Posterior vena cava (tissue), 2 donors: Measurements from ENCODE around the gene DGKG. TPM values are rescaled to one million over a fixed set of nuclear protein-coding genes. Genes with fewer than 3 reads are reported as not detected.

Experiments used
- DNase-seq: peaks from one replicate; pipeline ENCODE4 v3.0.0-alpha.2; 2020; ENCODE audit warnings: low spot score
- intact Hi-C, 2 donors: fragments of 100-400 bp; cut with DNase I; formaldehyde crosslinking; loops; one replicate each; pipeline versions ENCODE4 v1.14.1 to v1.14.2; 2022 to 2023
- total RNA-seq, 2 donors: library from RNA; stranded (reverse); fragmentation: NEBNext Ultra II Directional; extraction: Animal tissue kit (Norgen Biotek cat#: 25700); gene quantifications; one replicate each; pipeline ENCODE4 v1.2.1, GENCODE V29; 2021
- donor health status: DM: yes; HTN: yes; CAD: no.
- donor health status: DM: yes; HTN: yes; CAD: no.

DGKG gene
- total RNA-seq, 2 donors from 2014 or later, result 16.7 to 18.2 TPM

DNA sequence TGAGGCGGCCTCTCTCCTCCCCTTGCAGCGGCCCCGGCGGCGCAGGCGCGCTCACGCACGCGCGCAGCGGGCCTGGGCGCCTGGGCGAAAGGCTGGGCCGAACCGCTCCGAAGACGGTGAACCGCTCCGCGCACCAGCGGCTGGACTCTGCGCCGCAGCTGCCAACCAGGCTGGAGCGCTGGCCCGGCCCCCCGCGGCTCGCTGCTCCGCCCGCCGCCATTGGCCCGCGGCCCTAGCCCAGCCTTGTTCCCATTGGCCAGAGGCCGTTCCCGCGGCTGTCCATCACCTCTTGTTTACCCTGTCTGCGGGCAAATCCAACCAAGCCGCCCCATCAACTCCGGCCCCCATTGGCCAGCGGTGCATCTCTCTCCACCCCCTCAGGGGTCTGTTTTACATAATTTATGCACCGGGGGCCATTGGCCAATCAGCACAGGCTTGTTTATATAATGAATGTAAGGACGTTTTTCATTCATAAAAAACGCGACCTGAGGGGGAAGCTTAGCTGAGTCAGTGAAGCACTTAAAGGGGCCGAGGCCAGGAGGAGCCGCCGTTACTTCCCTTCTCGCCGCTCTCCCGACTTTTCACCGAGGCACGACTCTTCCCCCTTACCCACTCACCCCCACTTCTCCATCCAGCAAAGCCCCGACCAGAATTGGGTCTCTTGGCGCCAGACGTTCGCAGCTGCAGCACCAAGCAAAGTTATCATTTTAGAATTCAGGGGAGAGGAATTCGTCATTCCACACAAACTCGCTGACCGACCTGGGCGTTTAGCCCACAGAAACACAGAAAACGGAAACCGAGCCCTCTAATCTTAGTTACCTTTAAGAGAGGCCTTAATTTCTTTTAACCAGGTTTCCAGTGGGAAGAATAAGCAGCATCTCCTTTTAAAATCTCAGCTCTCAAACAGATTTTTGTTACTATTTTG is 252.8 kb downstream of the DGKG start, which contains the start of gene ETV5:
Gene ETV5 (minus strand): TSS at position 149 of the 925 bp plus-strand sequence. CDS start 3,221 bp downstream, outside the sequence.
- intact Hi-C loops, result no loop called here

DNA sequence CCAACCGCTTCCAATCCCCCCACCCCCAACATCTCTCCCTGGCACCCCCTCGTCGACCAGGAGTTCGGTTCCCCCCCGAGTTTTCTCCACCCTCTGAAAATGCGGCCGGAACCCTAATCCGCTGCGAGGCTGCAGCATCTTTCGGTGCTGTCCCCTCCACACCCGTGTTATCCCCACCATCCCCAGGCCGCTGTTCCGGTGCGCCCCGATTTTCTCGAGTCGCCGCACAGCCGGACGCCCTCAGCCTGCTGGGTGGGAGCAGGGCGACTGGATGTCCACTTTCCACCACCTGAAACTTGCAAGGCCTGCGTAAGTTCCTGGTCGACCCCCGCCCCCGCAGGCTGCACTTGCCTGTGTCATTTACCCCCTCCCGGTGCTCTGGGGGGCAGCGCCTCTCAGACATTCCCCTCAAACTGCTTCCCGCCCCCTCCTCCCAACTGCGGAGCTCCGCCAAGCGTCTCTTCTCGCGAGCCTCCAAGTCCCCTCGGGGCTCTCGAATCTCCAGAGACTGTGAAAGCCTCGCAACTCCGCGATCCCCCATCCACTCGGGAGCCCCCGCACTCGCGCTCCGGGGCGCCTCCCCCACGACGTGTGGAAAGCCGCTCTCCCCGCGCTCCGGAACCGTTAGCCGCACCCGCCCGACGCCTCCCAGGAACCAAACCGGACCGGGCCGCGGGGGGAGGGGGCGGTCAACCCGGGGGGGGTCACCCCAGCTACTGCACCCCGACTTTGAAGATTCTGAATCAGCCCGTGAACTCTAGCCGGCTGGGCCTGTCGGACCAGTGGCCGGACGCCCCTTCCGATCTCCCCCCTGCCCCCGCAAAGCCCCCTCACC is 253.7 kb downstream of the DGKG start:
- peak; percentile 86 for DNase-seq
- intact Hi-C loops, result no loop called here

More for the DNA sequence above, 252.8 kb downstream of the DGKG start, which contains the start of gene ETV5:
- DNase-seq, result peak; percentile 100

GRCh38 chr3:186107215-186108105 is 254.6 kb downstream of the DGKG start:
- peak; percentile 90 for DNase-seq
- intact Hi-C loops, result no loop called here

- intact Hi-C loops, result no loop called here
- no peak for DNase-seq
These were observed 256.5 kb downstream of the DGKG start for GRCh38 chr3:186105543-186105942.

DNA sequence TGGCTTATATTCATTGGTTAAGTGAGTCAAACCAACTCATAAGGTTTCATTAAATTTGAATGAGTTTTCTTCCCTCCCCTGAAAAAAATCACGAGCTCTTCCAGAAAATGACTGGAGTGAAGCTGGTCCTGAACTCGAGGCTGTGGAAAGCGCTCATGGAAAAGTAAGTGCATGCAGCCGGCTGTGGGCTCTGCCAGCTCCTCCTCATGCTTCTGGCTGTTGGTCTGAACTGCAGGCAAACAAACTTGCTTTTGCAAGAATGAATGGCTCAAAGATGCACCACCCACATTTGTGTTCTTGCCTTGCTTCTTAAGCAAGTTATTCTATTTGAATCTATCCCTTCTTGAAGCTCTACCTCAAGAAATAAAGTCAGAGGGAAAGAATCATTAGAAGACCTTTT is 259.3 kb downstream of the DGKG start:
- intact Hi-C loops, result no loop called here

GRCh38 chr3:186100398-186100797 is 261.6 kb downstream of the DGKG start:
- no peak for DNase-seq
- intact Hi-C loops, result no loop called here

More for the DNA sequence above, 259.3 kb downstream of the DGKG start:
- peak; percentile 81 for DNase-seq

- intact Hi-C loops, result no loop called here
These were observed 262.9 kb downstream of the DGKG start for GRCh38 chr3:186099178-186099577.

DNA sequence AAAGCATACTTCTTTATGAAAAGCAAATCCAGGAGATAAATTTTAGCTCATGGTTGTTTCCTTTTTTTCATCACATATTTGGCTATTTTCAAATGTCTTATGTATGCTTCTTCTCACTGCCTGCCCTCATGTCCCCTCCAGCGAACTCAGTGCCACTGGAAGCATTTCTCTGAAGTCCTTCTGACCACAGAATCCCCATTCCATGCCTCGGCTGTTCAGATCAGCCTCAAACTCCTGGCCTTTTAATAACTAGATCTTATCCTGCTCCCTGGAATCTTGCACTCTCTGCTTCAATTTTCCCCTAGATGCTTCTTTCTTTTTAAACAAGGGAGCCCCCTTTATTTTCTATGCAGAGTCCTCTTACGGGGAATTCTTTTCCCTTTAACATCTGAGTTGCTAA is 263.3 kb downstream of the DGKG start:
- intact Hi-C loops, result no loop called here
- no peak for DNase-seq

More at GRCh38 chr3:186099178-186099577, 262.9 kb downstream of the DGKG start:
- DNase-seq, result peak; percentile 80

- DNase-seq, result peak; percentile 83
- intact Hi-C loops, result no loop called here
These were observed 264.2 kb downstream of the DGKG start for GRCh38 chr3:186097663-186098451.

DNA sequence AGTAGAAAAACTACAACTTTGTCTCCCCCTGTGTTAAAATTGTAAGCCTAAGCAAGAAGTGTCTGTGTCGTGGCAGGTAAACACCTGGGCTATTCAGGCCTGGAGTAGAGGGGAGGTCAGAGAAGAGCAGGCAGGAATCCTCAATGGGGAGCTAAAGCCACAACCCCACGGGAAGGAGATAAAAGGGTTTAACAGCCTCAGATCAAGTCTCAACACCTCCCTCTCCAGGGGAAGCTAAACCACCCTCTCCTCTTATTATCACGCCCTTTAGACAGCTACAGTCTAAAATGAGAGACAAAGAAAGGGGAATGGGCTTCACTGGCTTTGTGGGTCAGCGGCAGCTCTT is 264.7 kb downstream of the DGKG start:
- no peak for DNase-seq
- intact Hi-C loops, result no loop called here

Other genes starting within 250 kb of the DGKG start
- 1 to 10 TPM; 1.9 to 2.8 TPM for gene CRYGS, start 182.1 kb upstream of the DGKG start, total RNA-seq
- 1 to 10 TPM; 6.6 to 9.2 TPM for gene TBCCD1, start 205.1 kb upstream of the DGKG start, total RNA-seq
- gene DNAJB11, start 208.5 kb upstream of the DGKG start, total RNA-seq, result 10 to 100 TPM; 37.0 to 39.5 TPM